Keratinocyte (primary cell): ENCODE data around the gene DENND5A.

Experiments
- CTCF ChIP-seq, 3 experiments: IDR thresholded peaks in 1 of 3; conservative IDR thresholded peaks in 1 of 3; optimal IDR thresholded peaks in 1 of 3; 2 replicates in 2 of 3; 3 replicates in 1 of 3; pipeline versions ENCODE3 to v1.5.1; 2011; ENCODE audit warnings: low read length in 3 of 3, mild to moderate bottlenecking in 3 of 3, moderate library complexity in 2 of 3, control low read depth in 1 of 3, inconsistent platforms in 1 of 3; ENCODE audit not compliant: insufficient read depth in 2 of 3; ENCODE audit errors: extremely low read depth in 1 of 3
- EZH2 ChIP-seq: IDR thresholded peaks from one replicate; pipeline ENCODE4 v1.6.1; 2012; ENCODE audit warnings: inconsistent platforms, mild to moderate bottlenecking, low read length, moderate library complexity

DNA sequence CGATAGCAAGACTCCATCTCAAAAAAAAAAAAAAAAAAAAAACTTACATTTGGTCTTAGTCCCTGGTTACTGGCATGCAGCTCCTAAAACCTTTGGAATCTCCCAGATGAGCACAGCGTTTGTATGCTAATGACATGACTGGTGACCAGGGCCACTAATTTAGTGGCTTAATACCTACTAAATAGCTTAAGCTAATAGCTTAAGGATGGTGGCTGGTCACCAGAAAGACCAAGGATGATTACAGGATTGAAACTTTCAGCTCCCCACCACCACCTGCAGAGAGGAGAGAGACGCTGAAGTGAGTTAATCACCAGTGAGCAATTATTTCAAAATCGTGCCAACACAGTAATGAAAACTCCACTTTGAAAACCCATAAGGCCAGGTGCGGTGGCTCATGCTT, 37.1 kb downstream of the DENND5A start:
- no peak for TF ChIP-seq CTCF (optimal IDR thresholded peaks at IDR 0.05 in 1 of 3, IDR thresholded peaks at IDR 0.05 in 1 of 3, conservative IDR thresholded peaks at IDR 0.05 in 1 of 3; ENCODE audit: extremely low read depth in 1 of 3, insufficient read depth in 2 of 3, low read length in 3 of 3)
- TF ChIP-seq EZH2, result no peak
